ENCODE results near the gene PREX1.

DNA sequence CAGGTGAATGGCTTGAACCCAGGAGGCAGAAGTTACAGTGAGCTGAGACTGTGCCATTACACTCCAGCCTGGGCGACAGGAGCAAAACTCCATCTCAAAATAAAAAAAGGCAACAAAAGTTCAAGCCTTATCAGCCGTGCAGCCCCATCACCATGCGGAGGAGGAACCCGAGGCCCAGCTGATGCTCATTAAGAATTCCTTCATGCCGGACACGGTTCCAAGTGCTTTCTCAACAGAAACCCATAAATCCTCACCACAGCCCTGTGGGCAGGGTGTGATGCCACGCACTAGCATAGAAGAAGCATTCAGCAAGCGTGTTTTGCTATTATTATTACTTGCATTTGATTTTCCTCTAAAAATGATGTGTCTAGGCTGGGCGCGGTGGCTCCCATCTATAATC lies 56.3 kb downstream of the PREX1 start:
- TF ChIP-seq CTCF (IDR thresholded peaks at IDR 0.05) (no peak), POLR2AphosphoS5 (IDR thresholded peaks at IDR 0.05; ENCODE audit: low read depth, low read length) (no peak), TCF7L2 (IDR thresholded peaks at IDR 0.05; ENCODE audit: low read depth, low read length) (no peak), REST (IDR thresholded peaks at IDR 0.05; ENCODE audit: insufficient read depth in 1 of 2, low read depth in 2 of 2, low read length in 1 of 2) (no peak), SIN3A (IDR thresholded peaks at IDR 0.05; ENCODE audit: borderline replicate concordance, insufficient read depth, low read depth, low read length) (no peak)

Data from Panc1 (cell line).